Measurements from ENCODE around the gene CRHBP. TPM values are rescaled to one million over a fixed set of nuclear protein-coding genes. Genes with fewer than 3 reads are reported as not detected.

Gene CRHBP
- total RNA-seq, 1 donor from 2014 or later = 4.7 TPM

DNA sequence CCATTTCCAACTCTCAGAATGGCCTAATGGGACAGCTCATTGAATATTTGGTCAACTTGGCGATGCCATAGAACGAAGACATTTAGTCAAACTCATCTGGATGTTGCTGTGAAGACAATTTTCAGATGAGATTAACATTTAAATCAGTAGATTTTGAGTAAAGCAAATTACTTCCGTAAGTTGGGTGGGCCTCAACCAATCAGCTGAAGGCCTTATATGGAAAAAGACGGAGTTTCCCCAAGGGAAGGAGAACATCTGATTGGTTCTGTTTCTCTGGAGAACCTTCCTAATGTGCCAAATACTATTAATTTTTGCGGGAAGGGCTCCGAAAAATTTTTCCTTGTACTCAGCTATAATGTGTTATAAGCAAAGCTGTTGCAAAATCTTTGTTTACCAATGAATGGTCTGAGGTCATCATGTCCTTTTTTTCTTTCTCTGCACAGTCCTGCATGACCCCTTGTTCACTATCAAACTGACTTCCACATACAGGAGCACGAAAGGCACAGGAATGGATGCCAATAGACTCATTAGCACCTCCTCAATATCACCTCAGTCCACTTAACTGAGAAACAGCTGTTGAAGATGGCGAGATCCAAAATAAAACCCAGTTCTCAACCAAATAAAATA is 27.8 kb downstream of the CRHBP start:
- Histone ChIP-seq H3K4me2 (ENCODE audit: low read length) (no peak overlapping the region), H3K27ac (ENCODE audit: low read depth, low read length) (no peak overlapping the region), H3K9ac (ENCODE audit: low read length) (no peak overlapping the region), H3K4me3 (ENCODE audit: insufficient read depth, low read depth, low read length) (no peak overlapping the region), H3K27me3 (ENCODE audit: insufficient read depth, low read length) (no peaks in the 10 kb centered on the region), H3K4me1 (ENCODE audit: insufficient read depth, low read length) (no peaks in the 10 kb centered on the region), H3K79me2 (ENCODE audit: insufficient read depth, low read length) (no peaks in the 10 kb centered on the region), H3K36me3 (ENCODE audit: insufficient read depth, low read length) (no peaks in the 10 kb centered on the region), H2AFZ (ENCODE audit: low read depth, low read length) (no peak overlapping the region), H3K9me3 (ENCODE audit: insufficient read depth, low read depth, low read length) (no peaks in the 10 kb centered on the region), H4K20me1 (ENCODE audit: insufficient read depth, low read length) (no peaks in the 10 kb centered on the region)
- Mint-ChIP-seq H3K9me3 (ENCODE audit: unreplicated experiment) (no peaks in the 10 kb centered on the region), H3K4me1 (ENCODE audit: low read depth, unreplicated experiment) (peaks cover 3% of the 10 kb centered on the region), H3K4me3 (ENCODE audit: unreplicated experiment) (no peak overlapping the region), H3K27ac (ENCODE audit: unreplicated experiment) (no peak overlapping the region), H3K36me3 (ENCODE audit: low read depth, unreplicated experiment) (no peaks in the 10 kb centered on the region), H3K27me3 (ENCODE audit: low read depth, unreplicated experiment) (no peaks in the 10 kb centered on the region)
- DNase-seq (ENCODE audit: low read depth) (no peak), FAIRE-seq (no peak)
- TF ChIP-seq EZH2 (IDR thresholded peaks at IDR 0.05; ENCODE audit: insufficient read depth, low read length) = no peak
- TF ChIP-seq, protein P1, sequence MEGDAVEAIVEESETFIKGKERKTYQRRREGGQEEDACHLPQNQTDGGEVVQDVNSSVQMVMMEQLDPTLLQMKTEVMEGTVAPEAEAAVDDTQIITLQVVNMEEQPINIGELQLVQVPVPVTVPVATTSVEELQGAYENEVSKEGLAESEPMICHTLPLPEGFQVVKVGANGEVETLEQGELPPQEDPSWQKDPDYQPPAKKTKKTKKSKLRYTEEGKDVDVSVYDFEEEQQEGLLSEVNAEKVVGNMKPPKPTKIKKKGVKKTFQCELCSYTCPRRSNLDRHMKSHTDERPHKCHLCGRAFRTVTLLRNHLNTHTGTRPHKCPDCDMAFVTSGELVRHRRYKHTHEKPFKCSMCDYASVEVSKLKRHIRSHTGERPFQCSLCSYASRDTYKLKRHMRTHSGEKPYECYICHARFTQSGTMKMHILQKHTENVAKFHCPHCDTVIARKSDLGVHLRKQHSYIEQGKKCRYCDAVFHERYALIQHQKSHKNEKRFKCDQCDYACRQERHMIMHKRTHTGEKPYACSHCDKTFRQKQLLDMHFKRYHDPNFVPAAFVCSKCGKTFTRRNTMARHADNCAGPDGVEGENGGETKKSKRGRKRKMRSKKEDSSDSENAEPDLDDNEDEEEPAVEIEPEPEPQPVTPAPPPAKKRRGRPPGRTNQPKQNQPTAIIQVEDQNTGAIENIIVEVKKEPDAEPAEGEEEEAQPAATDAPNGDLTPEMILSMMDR (IDR thresholded peaks at IDR 0.05; ENCODE audit: insufficient read depth, low read depth, low read length) = no peak

DNA sequence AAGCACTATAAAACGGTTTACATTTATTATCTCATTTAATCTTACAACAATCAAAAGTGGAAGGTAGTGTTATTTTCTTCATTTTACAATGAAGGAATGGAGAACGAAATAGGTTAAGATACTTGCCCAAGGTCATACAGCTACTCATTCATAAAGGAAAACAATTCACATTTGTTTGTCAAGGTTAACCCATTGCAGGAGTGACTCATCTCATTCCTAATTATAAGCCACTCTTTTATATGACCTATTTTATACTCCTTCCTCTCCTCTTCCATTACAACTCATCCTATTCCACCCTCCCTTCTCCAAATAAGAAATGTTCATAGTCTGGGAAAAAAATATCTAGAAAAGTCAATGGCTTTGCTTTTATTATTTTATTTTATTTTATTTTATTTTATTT is 29.6 kb downstream of the CRHBP start:
- Mint-ChIP-seq H3K27ac (ENCODE audit: unreplicated experiment) (no peak overlapping the region), H3K9me3 (ENCODE audit: unreplicated experiment) (peaks cover 6% of the 10 kb centered on the region), H3K27me3 (ENCODE audit: low read depth, unreplicated experiment) (no peaks in the 10 kb centered on the region), H3K4me1 (ENCODE audit: low read depth, unreplicated experiment) (peaks cover 3% of the 10 kb centered on the region), H3K36me3 (ENCODE audit: low read depth, unreplicated experiment) (peaks cover 1% of the 10 kb centered on the region), H3K4me3 (ENCODE audit: unreplicated experiment) (no peak overlapping the region)
- no peak for FAIRE-seq
- Histone ChIP-seq H3K79me2 (ENCODE audit: insufficient read depth, low read length) (no peaks in the 10 kb centered on the region), H3K4me2 (ENCODE audit: low read length) (no peak overlapping the region), H3K27ac (ENCODE audit: low read depth, low read length) (no peak overlapping the region), H3K4me3 (ENCODE audit: insufficient read depth, low read depth, low read length) (no peak overlapping the region), H3K9me3 (ENCODE audit: insufficient read depth, low read depth, low read length) (no peaks in the 10 kb centered on the region), H3K27me3 (ENCODE audit: insufficient read depth, low read length) (no peaks in the 10 kb centered on the region), H3K9ac (ENCODE audit: low read length) (no peak overlapping the region), H3K4me1 (ENCODE audit: insufficient read depth, low read length) (no peaks in the 10 kb centered on the region), H3K36me3 (ENCODE audit: insufficient read depth, low read length) (no peaks in the 10 kb centered on the region), H2AFZ (ENCODE audit: low read depth, low read length) (no peak overlapping the region), H4K20me1 (ENCODE audit: insufficient read depth, low read length) (no peaks in the 10 kb centered on the region)
- no peak for DNase-seq (ENCODE audit: low read depth)
- TF ChIP-seq, protein P1 (IDR thresholded peaks at IDR 0.05; ENCODE audit: insufficient read depth, low read depth, low read length) = no peak
- TF ChIP-seq EZH2 (IDR thresholded peaks at IDR 0.05; ENCODE audit: insufficient read depth, low read length) = no peak

DNA sequence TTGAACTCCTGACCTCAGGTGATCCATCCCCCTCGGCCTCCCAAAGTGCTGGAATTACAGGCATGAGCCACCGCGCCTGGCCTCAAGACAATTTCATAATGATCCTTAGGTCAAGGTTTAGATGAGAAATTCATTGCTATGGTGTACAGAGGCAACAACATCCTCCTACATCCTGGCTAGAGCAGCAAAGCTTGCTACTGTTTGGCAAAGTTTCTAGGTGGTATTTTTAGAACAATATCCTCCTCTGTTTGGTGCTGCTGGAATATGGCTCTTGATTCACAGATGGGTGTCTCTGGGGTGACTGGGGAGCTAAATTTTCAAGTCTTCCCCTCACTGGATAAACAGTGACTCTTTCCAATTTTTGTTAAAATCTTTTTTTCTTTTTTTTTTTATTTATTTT is 30.6 kb downstream of the CRHBP start:
- Histone ChIP-seq H3K27me3 (ENCODE audit: insufficient read depth, low read length) (no peaks in the 10 kb centered on the region), H3K9ac (ENCODE audit: low read length) (no peak overlapping the region), H3K4me2 (ENCODE audit: low read length) (no peak overlapping the region), H3K27ac (ENCODE audit: low read depth, low read length) (no peak overlapping the region), H3K79me2 (ENCODE audit: insufficient read depth, low read length) (no peaks in the 10 kb centered on the region), H2AFZ (ENCODE audit: low read depth, low read length) (no peak overlapping the region), H4K20me1 (ENCODE audit: insufficient read depth, low read length) (no peaks in the 10 kb centered on the region), H3K4me3 (ENCODE audit: insufficient read depth, low read depth, low read length) (no peak overlapping the region), H3K36me3 (ENCODE audit: insufficient read depth, low read length) (no peaks in the 10 kb centered on the region), H3K9me3 (ENCODE audit: insufficient read depth, low read depth, low read length) (no peaks in the 10 kb centered on the region), H3K4me1 (ENCODE audit: insufficient read depth, low read length) (no peaks in the 10 kb centered on the region)
- Mint-ChIP-seq H3K27ac (ENCODE audit: unreplicated experiment) (no peak overlapping the region), H3K4me3 (ENCODE audit: unreplicated experiment) (no peak overlapping the region), H3K27me3 (ENCODE audit: low read depth, unreplicated experiment) (no peaks in the 10 kb centered on the region), H3K4me1 (ENCODE audit: low read depth, unreplicated experiment) (peaks cover 3% of the 10 kb centered on the region), H3K9me3 (ENCODE audit: unreplicated experiment) (peaks cover 6% of the 10 kb centered on the region), H3K36me3 (ENCODE audit: low read depth, unreplicated experiment) (peaks cover 2% of the 10 kb centered on the region)
- TF ChIP-seq, protein P1 (IDR thresholded peaks at IDR 0.05; ENCODE audit: insufficient read depth, low read depth, low read length) = no peak
- TF ChIP-seq EZH2 (IDR thresholded peaks at IDR 0.05; ENCODE audit: insufficient read depth, low read length) = no peak
- DNase-seq (ENCODE audit: low read depth) (peak; percentile 43), FAIRE-seq (no peak)

Data from astrocyte (in vitro differentiated cells and primary cell).